Osteoblast (primary cell): Measurements from ENCODE around the gene EME1. TPM values are rescaled to one million over a fixed set of nuclear protein-coding genes. Genes with fewer than 3 reads are reported as not detected.

Experiments used
- DNase-seq: peaks from one replicate; pipeline ENCODE4 v3.0.0; 2011; ENCODE audit warnings: low spot score, mixed read lengths; ENCODE audit not compliant: insufficient read length; ENCODE audit errors: missing footprints
- H2AFZ ChIP-seq: 2 replicates; pipeline ENCODE4 v1.6.0; 2011; ENCODE audit warnings: mild to moderate bottlenecking, low read length
- H3K27ac ChIP-seq: 2 replicates; pipeline ENCODE4 v1.5.1; 2011; ENCODE audit warnings: mild to moderate bottlenecking, low read depth, low read length, moderate library complexity
- H3K27me3 ChIP-seq: 2 replicates; pipeline ENCODE4 v1.6.0; 2012; ENCODE audit warnings: mild to moderate bottlenecking, control low read depth, inconsistent platforms, low read length, moderate library complexity; ENCODE audit not compliant: insufficient read depth
- H3K36me3 ChIP-seq: 2 replicates; pipeline ENCODE4 v1.5.1; 2011; ENCODE audit warnings: mild to moderate bottlenecking, low read length, control low read depth, moderate library complexity; ENCODE audit not compliant: insufficient read depth
- H3K4me1 ChIP-seq: 2 replicates; pipeline ENCODE4 v1.5.1; 2011; ENCODE audit warnings: mild to moderate bottlenecking, low read length, control low read depth, moderate library complexity; ENCODE audit not compliant: insufficient read depth
- H3K4me2 ChIP-seq: 2 replicates; pipeline ENCODE4 v1.6.0; 2011; ENCODE audit warnings: mild to moderate bottlenecking, low read length; ENCODE audit not compliant: insufficient read depth
- H3K4me3 ChIP-seq: fragments of 200-600 bp; sonication (generic); 3 replicates; pipeline ENCODE4 v1.5.1; 2012; ENCODE audit warnings: mild to moderate bottlenecking, low read length, inconsistent platforms; ENCODE audit not compliant: insufficient read depth
- H3K79me2 ChIP-seq: 2 replicates; pipeline ENCODE4 v1.6.0; 2012; ENCODE audit warnings: mild to moderate bottlenecking, low read length, control low read depth, inconsistent platforms; ENCODE audit not compliant: insufficient read depth
- H3K9me3 ChIP-seq: 2 replicates; pipeline ENCODE4 v1.5.1; 2011; ENCODE audit warnings: low read depth, low read length, control low read depth
- H4K20me1 ChIP-seq: 2 replicates; pipeline ENCODE4 v1.6.0; 2012; ENCODE audit warnings: mild to moderate bottlenecking, low read length, control low read depth; ENCODE audit not compliant: insufficient read depth
- total RNA-seq: library from RNA; depleted of rRNA; stranded (reverse); fragments of >200 nt; gene quantifications from 2 replicates; pipeline ENCODE4 v1.2.3, GENCODE V29; 2012
- TF ChIP-seq, protein P1 (sequence below): IDR thresholded peaks from 2 replicates; pipeline ENCODE4 v1.5.1; 2011; ENCODE audit warnings: mild to moderate bottlenecking, low read depth, low read length, moderate library complexity; ENCODE audit errors: extremely low read depth

Gene EME1
- total RNA-seq, 1 donor: 0.72 TPM

- Histone ChIP-seq H3K27me3 (no peaks in the 10 kb centered on the region), H2AFZ (peak overlapping the region; percentile 62), H3K4me3 (no peak overlapping the region), H3K4me1 (peaks cover 55% of the 10 kb centered on the region), H3K9me3 (no peaks in the 10 kb centered on the region), H3K27ac (peak overlapping the region; percentile 72), H3K79me2 (peaks cover 23% of the 10 kb centered on the region), H3K4me2 (peak overlapping the region; percentile 53), H3K36me3 (no peaks in the 10 kb centered on the region), H4K20me1 (peaks cover 3% of the 10 kb centered on the region)
- DNase-seq: peak; percentile 85
- TF ChIP-seq, protein P1, sequence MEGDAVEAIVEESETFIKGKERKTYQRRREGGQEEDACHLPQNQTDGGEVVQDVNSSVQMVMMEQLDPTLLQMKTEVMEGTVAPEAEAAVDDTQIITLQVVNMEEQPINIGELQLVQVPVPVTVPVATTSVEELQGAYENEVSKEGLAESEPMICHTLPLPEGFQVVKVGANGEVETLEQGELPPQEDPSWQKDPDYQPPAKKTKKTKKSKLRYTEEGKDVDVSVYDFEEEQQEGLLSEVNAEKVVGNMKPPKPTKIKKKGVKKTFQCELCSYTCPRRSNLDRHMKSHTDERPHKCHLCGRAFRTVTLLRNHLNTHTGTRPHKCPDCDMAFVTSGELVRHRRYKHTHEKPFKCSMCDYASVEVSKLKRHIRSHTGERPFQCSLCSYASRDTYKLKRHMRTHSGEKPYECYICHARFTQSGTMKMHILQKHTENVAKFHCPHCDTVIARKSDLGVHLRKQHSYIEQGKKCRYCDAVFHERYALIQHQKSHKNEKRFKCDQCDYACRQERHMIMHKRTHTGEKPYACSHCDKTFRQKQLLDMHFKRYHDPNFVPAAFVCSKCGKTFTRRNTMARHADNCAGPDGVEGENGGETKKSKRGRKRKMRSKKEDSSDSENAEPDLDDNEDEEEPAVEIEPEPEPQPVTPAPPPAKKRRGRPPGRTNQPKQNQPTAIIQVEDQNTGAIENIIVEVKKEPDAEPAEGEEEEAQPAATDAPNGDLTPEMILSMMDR: no peak
Observed at GRCh38 chr17:50424246-50424995, 51.4 kb downstream of the EME1 start.

- Histone ChIP-seq H3K4me2 (peak overlapping the region; percentile 90), H3K4me3 (peak overlapping the region; percentile 77), H4K20me1 (peaks cover 3% of the 10 kb centered on the region), H3K27ac (peak overlapping the region; percentile 72), H2AFZ (peak overlapping the region; percentile 93), H3K9me3 (no peaks in the 10 kb centered on the region), H3K36me3 (no peaks in the 10 kb centered on the region), H3K27me3 (no peaks in the 10 kb centered on the region), H3K4me1 (peaks cover 55% of the 10 kb centered on the region), H3K79me2 (peaks cover 28% of the 10 kb centered on the region)
- peak; percentile 74 for DNase-seq
- TF ChIP-seq, protein P1: no peak
Observed at GRCh38 chr17:50424996-50425681, 52.1 kb downstream of the EME1 start.

DNA sequence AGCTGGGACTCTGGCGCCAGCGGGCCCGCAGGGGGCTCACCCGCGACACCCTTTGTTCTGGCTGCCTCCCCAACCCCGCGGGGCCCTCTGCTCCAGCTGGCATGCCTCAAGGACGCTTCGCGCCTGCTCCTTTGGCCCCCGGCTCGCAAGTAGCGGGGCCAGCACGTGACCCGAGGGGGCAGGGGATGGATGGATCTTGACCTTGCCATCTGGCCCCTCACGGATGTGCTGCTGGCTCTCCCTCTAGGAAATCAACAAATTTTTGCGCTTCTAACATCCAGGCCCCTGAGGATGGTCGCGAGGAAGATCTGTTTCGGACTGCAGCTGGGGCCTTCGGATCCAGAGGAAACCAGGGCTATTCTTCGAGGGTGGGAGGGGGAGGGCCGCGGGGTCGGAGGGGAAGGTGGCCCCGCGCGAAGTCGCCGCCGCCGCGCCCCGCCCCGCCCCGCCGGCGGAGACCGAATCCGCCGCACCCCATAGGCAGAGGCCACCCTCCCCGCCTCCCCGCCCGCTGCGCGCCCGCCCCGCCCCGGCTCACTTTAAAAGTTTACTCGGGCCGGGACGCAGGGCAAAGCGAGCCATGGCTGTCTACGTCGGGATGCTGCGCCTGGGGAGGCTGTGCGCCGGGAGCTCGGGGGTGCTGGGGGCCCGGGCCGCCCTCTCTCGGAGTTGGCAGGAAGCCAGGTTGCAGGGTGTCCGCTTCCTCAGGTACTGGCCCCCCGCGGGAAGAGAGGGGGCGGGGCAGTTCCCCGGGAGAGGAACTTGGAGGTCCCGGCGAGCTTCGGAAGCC is 52.8 kb downstream of the EME1 start, which contains the start of gene ACSF2:
Gene ACSF2, plus strand, starts transcription at position 537 of the 790 bp plus-strand sequence. Its CDS starts 44 bp downstream, at position 581.
- TF ChIP-seq, protein P1: no peak
- H3K36me3 ChIP-seq: no peaks in the 10 kb centered on the region
- DNase-seq: peak; percentile 96
- H2AFZ ChIP-seq: peak within 1 kb of the TSS; percentile 93
- H3K4me2 ChIP-seq: peak within 1 kb of the TSS; percentile 93
- no peaks in the 10 kb centered on the region for H3K9me3 ChIP-seq
- H3K79me2 ChIP-seq: peaks cover 31% of the 10 kb centered on the region
- peaks cover 3% of the 10 kb centered on the region for H4K20me1 ChIP-seq
- peak within 1 kb of the TSS; percentile 72 for H3K27ac ChIP-seq
- H3K4me1 ChIP-seq: peaks cover 50% of the 10 kb centered on the region
- no peaks in the 10 kb centered on the region for H3K27me3 ChIP-seq
- H3K4me3 ChIP-seq: peak within 1 kb of the TSS; percentile 77

DNA sequence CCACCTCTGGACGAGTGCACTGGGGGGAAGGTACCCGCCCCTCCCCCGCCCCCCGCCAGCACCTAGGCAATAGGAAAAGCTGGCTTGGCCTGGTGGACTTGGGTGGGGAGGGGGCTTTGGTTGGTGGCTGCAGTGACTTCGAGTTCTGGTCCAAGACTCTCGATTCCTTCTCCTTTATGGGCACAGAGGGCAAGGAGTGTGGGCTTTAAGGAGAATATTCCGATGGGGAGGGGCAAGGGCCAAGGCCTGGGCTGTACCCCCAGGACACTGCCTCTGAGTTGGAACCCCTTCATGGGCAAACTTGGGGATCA is 53.4 kb downstream of the EME1 start:
- TF ChIP-seq, protein P1: no peak
- Histone ChIP-seq H3K4me1 (peaks cover 44% of the 10 kb centered on the region), H3K4me3 (peak overlapping the region; percentile 77), H4K20me1 (peaks cover 9% of the 10 kb centered on the region), H2AFZ (peak overlapping the region; percentile 21), H3K4me2 (peak overlapping the region; percentile 93), H3K79me2 (peaks cover 37% of the 10 kb centered on the region), H3K36me3 (no peaks in the 10 kb centered on the region), H3K9me3 (no peaks in the 10 kb centered on the region), H3K27ac (peak overlapping the region; percentile 43), H3K27me3 (no peaks in the 10 kb centered on the region)
- no peak for DNase-seq
